A549 (cell line): ENCODE results near the gene S100A4. TPM values are rescaled to one million over a fixed set of nuclear protein-coding genes. Genes with fewer than 3 reads are reported as not detected.

Source experiments
- ATAC-seq, 2 experiments: fragments of 200-7000 bp in 1 of 2; fragments of >200 bp in 1 of 2; cut with Nextera tagmentation in 1 of 2; cut with Tn5 transposase in 1 of 2; 3 replicates each; pipeline versions ENCODE4 v1.8.0 to v1.9.1; 2018 to 2020; ENCODE audit warnings: mild to moderate bottlenecking in 1 of 2, moderate library complexity in 1 of 2
- CTCF ChIA-PET: fragments of 300-600 bp; sonication (Branson Sonifier 250); formaldehyde crosslinking; extraction: SDS; loops from one replicate; lab custom pipeline; 2021; ENCODE audit warnings: antibody characterized with exemption, inconsistent platforms; lab: Yijun Ruan, JAX
- POLR2A ChIA-PET: fragments of 350-600 bp; formaldehyde crosslinking; extraction: SDS; loops from one replicate; lab custom pipeline; 2021; ENCODE audit warnings: antibody characterized with exemption, inconsistent platforms; lab: Yijun Ruan, JAX
- DNase-seq, 2 experiments: peaks; one replicate each; pipeline versions ENCODE4 v3.0.0 to v3.0.0-alpha.2; 2011 to 2016; ENCODE audit warnings: low read depth in 1 of 2, low spot score in 1 of 2
- FAIRE-seq: peaks from 2 replicates; lab custom pipeline; 2011; peaks lifted over from hg19 to GRCh38; lab: Jason Lieb, UNC
- H3K27ac ChIP-seq, 2 experiments: fragments of >200 bp; sonication (Bioruptor Twin); formaldehyde crosslinking; 3 replicates each; pipeline ENCODE4 v1.5.1; 2016 to 2017
- H3K4me1 ChIP-seq: fragments of >200 bp; sonication (Bioruptor Twin); formaldehyde crosslinking; 3 replicates; pipeline ENCODE4 v1.6.1; 2016
- H3K4me2 ChIP-seq: fragments of >200 bp; sonication (Bioruptor Twin); formaldehyde crosslinking; 3 replicates; pipeline ENCODE4 v1.6.1; 2016
- H3K4me3 ChIP-seq: fragments of >200 bp; sonication (Bioruptor Twin); formaldehyde crosslinking; 3 replicates; pipeline ENCODE4 v1.5.1; 2016
- H3K9me3 ChIP-seq: fragments of >200 bp; sonication (Bioruptor Twin); formaldehyde crosslinking; 3 replicates; pipeline ENCODE4 v1.6.1; 2016
- BHLHE40 ChIP-seq: IDR thresholded peaks from 2 replicates; pipeline ENCODE4 v1.6.1; 2012; ENCODE audit warnings: low read depth, low read length, inconsistent platforms
- CBX8 ChIP-seq: fragments of 200-600 bp; sonication (generic); IDR thresholded peaks from 2 replicates; pipeline ENCODE4 v1.6.1; 2016
- CEBPB ChIP-seq, 2 experiments: fragments of >200 bp in 1 of 2; sonication (Bioruptor Twin) in 1 of 2; formaldehyde crosslinking in 1 of 2; IDR thresholded peaks; 2 replicates each; pipeline ENCODE4 v1.6.1; 2012 to 2016
- CHD2 ChIP-seq: fragments of 150-350 bp; IDR thresholded peaks from 2 replicates; pipeline ENCODE4 v1.6.1; 2014; ENCODE audit warnings: low read length; ENCODE audit not compliant: partially characterized antibody
- EHMT2 ChIP-seq: fragments of 200-600 bp; sonication (generic); IDR thresholded peaks from 2 replicates; pipeline ENCODE4 v1.6.1; 2016; ENCODE audit warnings: antibody characterized with exemption, low read depth, mild to moderate bottlenecking, moderate library complexity
- EP300 ChIP-seq, 2 experiments: fragments of >200 bp; sonication (Bioruptor Twin); formaldehyde crosslinking; IDR thresholded peaks; 2 replicates in 1 of 2; 3 replicates in 1 of 2; pipeline ENCODE4 v1.6.1; 2016 to 2017
- ESRRA ChIP-seq: fragments of 150-350 bp; IDR thresholded peaks from 2 replicates; pipeline ENCODE4 v1.6.1; 2014; ENCODE audit warnings: mild to moderate bottlenecking, low read length, borderline replicate concordance
- FOSB ChIP-seq: fragments of 250-450 bp; sonication (Bioruptor Pico); IDR thresholded peaks from 2 replicates; pipeline ENCODE4 v1.5.0; 2020; ENCODE audit warnings: mild to moderate bottlenecking, moderate library complexity
- FOXS1 ChIP-seq: fragments of 250-450 bp; sonication (Bioruptor Pico); IDR thresholded peaks from 2 replicates; pipeline ENCODE4 v1.5.0; 2020; ENCODE audit warnings: mild to moderate bottlenecking, moderate library complexity
- GATA3 ChIP-seq: IDR thresholded peaks from 2 replicates; pipeline ENCODE4 v1.6.1; 2012; ENCODE audit warnings: borderline replicate concordance
- HOXA7 ChIP-seq: fragments of 250-450 bp; sonication (Bioruptor Pico); IDR thresholded peaks from 2 replicates; pipeline ENCODE4 v1.5.0; 2020; ENCODE audit warnings: mild to moderate bottlenecking, moderate library complexity
- HOXB5 ChIP-seq: fragments of 250-450 bp; sonication (Bioruptor Pico); IDR thresholded peaks from 2 replicates; pipeline ENCODE4 v1.5.0; 2020; ENCODE audit warnings: mild to moderate bottlenecking, moderate library complexity
- JUNB ChIP-seq: fragments of >200 bp; sonication (Bioruptor Twin); formaldehyde crosslinking; IDR thresholded peaks from 2 replicates; pipeline ENCODE4 v1.6.1; 2016
- MYC ChIP-seq: IDR thresholded peaks from 2 replicates; pipeline ENCODE4 v1.6.1; 2012; ENCODE audit warnings: mild to moderate bottlenecking, inconsistent platforms, low read length, improper control_type of control experiment, borderline replicate concordance
- NFE2L2 ChIP-seq: fragments of 150-350 bp; conservative IDR thresholded peaks from 2 replicates; pipeline ENCODE4 v1.6.1; 2014; ENCODE audit warnings: low read length
- NPAS2 ChIP-seq: fragments of 250-450 bp; sonication (Bioruptor Pico); IDR thresholded peaks from 2 replicates; pipeline ENCODE4 v1.8.0; 2022; ENCODE audit warnings: mild to moderate bottlenecking, moderate library complexity, borderline replicate concordance
- NR3C1 ChIP-seq: fragments of >200 bp; sonication (Bioruptor Twin); formaldehyde crosslinking; IDR thresholded peaks from 3 replicates; pipeline ENCODE4 v1.6.1; 2017
- POLR2A ChIP-seq: IDR thresholded peaks from 2 replicates; pipeline ENCODE4 v1.6.1; 2012; ENCODE audit warnings: mild to moderate bottlenecking, low read length
- POLR2AphosphoS2 ChIP-seq: conservative IDR thresholded peaks from 2 replicates; pipeline ENCODE4 v1.6.1; 2012; ENCODE audit warnings: low read length, improper control_type of control experiment, inconsistent platforms
- RAD21 ChIP-seq, 2 experiments: fragments of >200 bp in 1 of 2; sonication (Bioruptor Twin) in 1 of 2; formaldehyde crosslinking in 1 of 2; IDR thresholded peaks in 1 of 2; conservative IDR thresholded peaks in 1 of 2; 2 replicates in 1 of 2; 3 replicates in 1 of 2; pipeline ENCODE4 v1.6.1; 2012 to 2018; ENCODE audit warnings: inconsistent platforms in 1 of 2
- RCOR1 ChIP-seq: fragments of 150-350 bp; IDR thresholded peaks from 2 replicates; pipeline ENCODE4 v1.6.1; 2014; ENCODE audit warnings: antibody characterized with exemption, low read length, low read depth
- SMC3 ChIP-seq: fragments of >200 bp; sonication (Bioruptor Twin); formaldehyde crosslinking; IDR thresholded peaks from 3 replicates; pipeline ENCODE4 v1.6.1; 2018; ENCODE audit warnings: inconsistent platforms
- SREBF2 ChIP-seq: fragments of 450-650 bp; IDR thresholded peaks from 2 replicates; pipeline ENCODE4 v1.6.1; 2014; ENCODE audit warnings: mild to moderate bottlenecking, moderate library complexity
- ZC3H11A ChIP-seq: fragments of 450-650 bp; IDR thresholded peaks from 2 replicates; pipeline ENCODE4 v1.6.1; 2014; ENCODE audit warnings: antibody characterized with exemption, mild to moderate bottlenecking
- ZNF302 ChIP-seq: fragments of 250-450 bp; sonication (Bioruptor Pico); IDR thresholded peaks from 2 replicates; pipeline ENCODE4 v1.9.0; 2021; ENCODE audit warnings: inconsistent platforms, mild to moderate bottlenecking, moderate library complexity
- ZSCAN20 ChIP-seq: fragments of 250-450 bp; sonication (Bioruptor Pico); IDR thresholded peaks from 2 replicates; pipeline ENCODE4 v1.8.0; 2022; ENCODE audit warnings: mild to moderate bottlenecking, moderate library complexity
- WGBS: methylation state at CpG from one replicate; pipeline ENCODE4 v1.1.6; 2017; ENCODE audit errors: missing lambda C conversion rate; 5-methylcytosine and 5-hydroxymethylcytosine counted together
- polyA plus RNA-seq, 4 experiments: library from polyadenylated mRNA; depleted of rRNA in 3 of 4; stranded (reverse); fragments of >200 nt; fragmentation: RNase III in 1 of 4; extraction: RNeasy Plus Mini Kit Qiagen cat#74134 plus additional on column Dnase treatment in 1 of 4; gene quantifications; 2 replicates in 3 of 4; 3 replicates in 1 of 4; pipeline ENCODE4 v1.2.3, GENCODE V29; 2011 to 2017
- TF ChIP-seq, protein P1 (sequence below): fragments of 250-450 bp; sonication (Bioruptor Pico); IDR thresholded peaks from 2 replicates; pipeline ENCODE4 v1.5.0; 2021; ENCODE audit warnings: mild to moderate bottlenecking, moderate library complexity, borderline replicate concordance
- TF ChIP-seq, protein P2 (sequence below): IDR thresholded peaks from 2 replicates; pipeline ENCODE4 v1.6.1; 2012
- TF ChIP-seq, protein P3 (sequence below): fragments of 200-600 bp; sonication (generic); IDR thresholded peaks from 2 replicates; pipeline ENCODE4 v1.6.1; 2016; ENCODE audit warnings: antibody characterized with exemption, mild to moderate bottlenecking, moderate library complexity
- TF ChIP-seq, protein P4 (sequence below): fragments of >200 bp; sonication (Bioruptor Twin); formaldehyde crosslinking; IDR thresholded peaks from 3 replicates; pipeline ENCODE4 v1.6.1; 2016
- TF ChIP-seq, protein P5 (sequence below): fragments of 150-350 bp; IDR thresholded peaks from 2 replicates; pipeline ENCODE4 v1.6.1; 2014; ENCODE audit warnings: low read depth, mild to moderate bottlenecking, low read length

The S100A4 gene
- polyA plus RNA-seq, 2 of the 4 experiments (the other 2 are of a cell fraction) = 590 to 2,584 TPM

DNA sequence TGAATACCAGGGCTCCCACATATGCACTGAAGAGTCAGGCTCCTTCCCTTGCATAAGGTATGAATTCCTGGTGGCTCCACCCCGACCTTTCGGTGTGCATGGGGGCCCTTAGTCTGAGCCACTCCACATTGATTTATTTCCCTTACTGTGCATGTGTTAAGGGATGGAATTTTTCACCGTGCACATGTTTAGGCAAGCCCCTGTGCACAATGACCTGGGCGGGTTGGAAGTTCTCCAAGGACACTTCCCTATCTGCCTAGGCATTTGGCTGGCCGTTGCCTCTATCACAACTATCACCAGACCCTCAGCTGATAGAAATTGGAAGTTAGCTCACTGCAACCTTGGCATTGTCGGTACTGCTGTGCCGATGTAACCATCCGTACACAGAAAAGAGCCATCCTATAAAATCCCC is 19.5 kb downstream of the S100A4 start:
- ATAC-seq (peak; percentile 26 to 40; a peak in 3 of 6 replicates), FAIRE-seq (no peak), DNase-seq (no peak)
- CTCF ChIA-PET = interaction anchor here (0.8 to 18.2 kb wide), 10 partner anchors 8 to 460 kb away, joined by 3 to 471 read pairs (median 8); partner anchors contain the start of genes RAB13, S100A13 and S100A6
- H3K27ac ChIP-seq = peak overlapping the region in 1 of 2 experiments; percentile 34; a peak in 3 of 6 replicates
- H3K4me3 ChIP-seq = no peak overlapping the region
- H3K4me1 ChIP-seq = no peaks in the 10 kb centered on the region
- no peak overlapping the region for H3K4me2 ChIP-seq
- POLR2A ChIA-PET = no interaction called here
- WGBS = 77% methylated on average over 8 of the region's 8 CpGs
- TF ChIP-seq SMC3 = no peak
- TF ChIP-seq GATA3 = no peak
- no peak for TF ChIP-seq NFE2L2
- no peak for TF ChIP-seq FOSB (CRISPR knock-in tag)
- TF ChIP-seq CHD2 = no peak
- TF ChIP-seq ZSCAN20 = no peak
- no peak for TF ChIP-seq ZNF302 (CRISPR knock-in tag)
- TF ChIP-seq POLR2AphosphoS2 = no peak
- no peak for TF ChIP-seq JUNB
- no peak for TF ChIP-seq FOXS1 (CRISPR knock-in tag)
- no peak for TF ChIP-seq HOXA7 (CRISPR knock-in tag)
- no peak for TF ChIP-seq CBX8
- TF ChIP-seq NR3C1 = no peak
- TF ChIP-seq SREBF2 = no peak
- TF ChIP-seq CEBPB (IDR thresholded peaks at IDR 0.05) = no peak
- no peak for TF ChIP-seq POLR2A
- TF ChIP-seq HOXB5 = no peak
- TF ChIP-seq, protein P1, sequence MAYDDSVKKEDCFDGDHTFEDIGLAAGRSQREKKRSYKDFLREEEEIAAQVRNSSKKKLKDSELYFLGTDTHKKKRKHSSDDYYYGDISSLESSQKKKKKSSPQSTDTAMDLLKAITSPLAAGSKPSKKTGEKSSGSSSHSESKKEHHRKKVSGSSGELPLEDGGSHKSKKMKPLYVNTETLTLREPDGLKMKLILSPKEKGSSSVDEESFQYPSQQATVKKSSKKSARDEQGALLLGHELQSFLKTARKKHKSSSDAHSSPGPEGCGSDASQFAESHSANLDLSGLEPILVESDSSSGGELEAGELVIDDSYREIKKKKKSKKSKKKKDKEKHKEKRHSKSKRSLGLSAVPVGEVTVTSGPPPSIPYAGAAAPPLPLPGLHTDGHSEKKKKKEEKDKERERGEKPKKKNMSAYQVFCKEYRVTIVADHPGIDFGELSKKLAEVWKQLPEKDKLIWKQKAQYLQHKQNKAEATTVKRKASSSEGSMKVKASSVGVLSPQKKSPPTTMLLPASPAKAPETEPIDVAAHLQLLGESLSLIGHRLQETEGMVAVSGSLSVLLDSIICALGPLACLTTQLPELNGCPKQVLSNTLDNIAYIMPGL (CRISPR knock-in tag) = no peak
- no peak for TF ChIP-seq BHLHE40
- TF ChIP-seq ZC3H11A = no peak
- no peaks in the 10 kb centered on the region for H3K9me3 ChIP-seq

DNA sequence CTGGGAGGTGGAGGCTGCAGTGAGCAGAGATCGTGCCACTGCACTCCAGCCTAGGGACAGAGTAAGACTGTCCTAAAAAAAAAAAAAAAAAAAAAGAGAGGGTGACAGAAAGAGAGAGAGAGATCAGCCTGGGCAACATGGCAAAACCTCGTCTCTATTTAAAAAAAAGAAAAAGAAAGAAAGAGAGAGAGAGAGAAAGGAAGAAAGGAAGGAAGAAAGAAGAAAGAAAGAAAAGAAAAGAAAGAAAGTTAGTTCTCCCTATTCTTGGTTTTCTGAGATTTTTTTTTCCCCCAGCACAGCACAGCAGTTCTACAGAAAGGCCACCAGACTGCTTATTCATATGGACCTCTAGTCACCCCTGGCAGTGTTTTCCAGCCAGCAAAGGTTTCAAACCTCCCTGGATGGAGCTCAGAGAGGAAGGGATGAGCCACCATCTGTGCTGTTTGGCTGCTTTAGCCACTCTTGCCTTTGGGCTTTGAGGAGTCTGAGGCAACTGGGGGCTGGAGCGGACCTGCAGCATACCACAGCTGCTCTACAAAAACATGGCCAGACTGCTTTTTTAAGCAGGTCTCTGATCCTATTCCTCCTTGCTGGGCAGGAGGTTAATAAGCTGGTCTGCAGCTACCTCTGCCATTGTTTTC is 20.4 kb downstream of the S100A4 start:
- Histone ChIP-seq H3K9me3 (no peaks in the 10 kb centered on the region), H3K4me2 (no peak overlapping the region), H3K4me1 (no peaks in the 10 kb centered on the region), H3K4me3 (no peak overlapping the region), H3K27ac (peak overlapping the region in 1 of 2 experiments; percentile 34; a peak in 1 of 6 replicates)
- ATAC-seq (peak; percentile 45 to 67; a peak in 5 of 6 replicates), DNase-seq (no peak), FAIRE-seq (no peak)
- POLR2A ChIA-PET = no interaction called here
- CTCF ChIA-PET = interaction anchor here (0.6 to 18.2 kb wide), 9 partner anchors 9 to 246 kb away, joined by 3 to 471 read pairs (median 10); partner anchors contain the start of genes CHTOP, S100A13 and S100A6
- 53% methylated on average over 3 of the region's 3 CpGs for WGBS
- TF ChIP-seq, protein P2, sequence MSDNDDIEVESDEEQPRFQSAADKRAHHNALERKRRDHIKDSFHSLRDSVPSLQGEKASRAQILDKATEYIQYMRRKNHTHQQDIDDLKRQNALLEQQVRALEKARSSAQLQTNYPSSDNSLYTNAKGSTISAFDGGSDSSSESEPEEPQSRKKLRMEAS = no peak
- TF ChIP-seq RCOR1 = no peak
- TF ChIP-seq CBX8 = no peak
- no peak for TF ChIP-seq SMC3
- TF ChIP-seq RAD21 (conservative IDR thresholded peaks at IDR 0.05 in 1 of 2, IDR thresholded peaks at IDR 0.05 in 1 of 2) = no peak
- TF ChIP-seq, protein P3, sequence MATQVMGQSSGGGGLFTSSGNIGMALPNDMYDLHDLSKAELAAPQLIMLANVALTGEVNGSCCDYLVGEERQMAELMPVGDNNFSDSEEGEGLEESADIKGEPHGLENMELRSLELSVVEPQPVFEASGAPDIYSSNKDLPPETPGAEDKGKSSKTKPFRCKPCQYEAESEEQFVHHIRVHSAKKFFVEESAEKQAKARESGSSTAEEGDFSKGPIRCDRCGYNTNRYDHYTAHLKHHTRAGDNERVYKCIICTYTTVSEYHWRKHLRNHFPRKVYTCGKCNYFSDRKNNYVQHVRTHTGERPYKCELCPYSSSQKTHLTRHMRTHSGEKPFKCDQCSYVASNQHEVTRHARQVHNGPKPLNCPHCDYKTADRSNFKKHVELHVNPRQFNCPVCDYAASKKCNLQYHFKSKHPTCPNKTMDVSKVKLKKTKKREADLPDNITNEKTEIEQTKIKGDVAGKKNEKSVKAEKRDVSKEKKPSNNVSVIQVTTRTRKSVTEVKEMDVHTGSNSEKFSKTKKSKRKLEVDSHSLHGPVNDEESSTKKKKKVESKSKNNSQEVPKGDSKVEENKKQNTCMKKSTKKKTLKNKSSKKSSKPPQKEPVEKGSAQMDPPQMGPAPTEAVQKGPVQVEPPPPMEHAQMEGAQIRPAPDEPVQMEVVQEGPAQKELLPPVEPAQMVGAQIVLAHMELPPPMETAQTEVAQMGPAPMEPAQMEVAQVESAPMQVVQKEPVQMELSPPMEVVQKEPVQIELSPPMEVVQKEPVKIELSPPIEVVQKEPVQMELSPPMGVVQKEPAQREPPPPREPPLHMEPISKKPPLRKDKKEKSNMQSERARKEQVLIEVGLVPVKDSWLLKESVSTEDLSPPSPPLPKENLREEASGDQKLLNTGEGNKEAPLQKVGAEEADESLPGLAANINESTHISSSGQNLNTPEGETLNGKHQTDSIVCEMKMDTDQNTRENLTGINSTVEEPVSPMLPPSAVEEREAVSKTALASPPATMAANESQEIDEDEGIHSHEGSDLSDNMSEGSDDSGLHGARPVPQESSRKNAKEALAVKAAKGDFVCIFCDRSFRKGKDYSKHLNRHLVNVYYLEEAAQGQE = no peak
- TF ChIP-seq ESRRA = no peak
- TF ChIP-seq, protein P4, sequence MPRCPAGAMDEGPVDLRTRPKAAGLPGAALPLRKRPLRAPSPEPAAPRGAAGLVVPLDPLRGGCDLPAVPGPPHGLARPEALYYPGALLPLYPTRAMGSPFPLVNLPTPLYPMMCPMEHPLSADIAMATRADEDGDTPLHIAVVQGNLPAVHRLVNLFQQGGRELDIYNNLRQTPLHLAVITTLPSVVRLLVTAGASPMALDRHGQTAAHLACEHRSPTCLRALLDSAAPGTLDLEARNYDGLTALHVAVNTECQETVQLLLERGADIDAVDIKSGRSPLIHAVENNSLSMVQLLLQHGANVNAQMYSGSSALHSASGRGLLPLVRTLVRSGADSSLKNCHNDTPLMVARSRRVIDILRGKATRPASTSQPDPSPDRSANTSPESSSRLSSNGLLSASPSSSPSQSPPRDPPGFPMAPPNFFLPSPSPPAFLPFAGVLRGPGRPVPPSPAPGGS = no peak
- TF ChIP-seq MYC = no peak
- no peak for TF ChIP-seq EP300 (IDR thresholded peaks at IDR 0.05)
- no peak for TF ChIP-seq NPAS2 (CRISPR knock-in tag)
- no peak for TF ChIP-seq EHMT2
- TF ChIP-seq, protein P5, sequence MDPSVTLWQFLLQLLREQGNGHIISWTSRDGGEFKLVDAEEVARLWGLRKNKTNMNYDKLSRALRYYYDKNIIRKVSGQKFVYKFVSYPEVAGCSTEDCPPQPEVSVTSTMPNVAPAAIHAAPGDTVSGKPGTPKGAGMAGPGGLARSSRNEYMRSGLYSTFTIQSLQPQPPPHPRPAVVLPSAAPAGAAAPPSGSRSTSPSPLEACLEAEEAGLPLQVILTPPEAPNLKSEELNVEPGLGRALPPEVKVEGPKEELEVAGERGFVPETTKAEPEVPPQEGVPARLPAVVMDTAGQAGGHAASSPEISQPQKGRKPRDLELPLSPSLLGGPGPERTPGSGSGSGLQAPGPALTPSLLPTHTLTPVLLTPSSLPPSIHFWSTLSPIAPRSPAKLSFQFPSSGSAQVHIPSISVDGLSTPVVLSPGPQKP = no peak
